IMR-90 (cell line): ENCODE results near the gene SLC9A9. TPM values are rescaled to one million over a fixed set of nuclear protein-coding genes. Genes with fewer than 3 reads are reported as not detected.

Experiments
- ATAC-seq: fragments of 200-7000 bp; cut with Tn5 transposase; 2 replicates; pipeline ENCODE4 v1.9.1; 2020; ENCODE audit warnings: low read depth, mild to moderate bottlenecking, moderate library complexity
- BruUV-seq: library from RNA; stranded (reverse); fragments of 400-500 nt; replicated peaks from 2 replicates; lab custom pipeline; 2021; lab: Mats Ljungman, UMichigan
- CTCF ChIA-PET: fragments of 300-600 bp; formaldehyde crosslinking; extraction: SDS; loops from one replicate; lab custom pipeline; 2021; ENCODE audit warnings: antibody characterized with exemption; lab: Yijun Ruan, JAX
- POLR2A ChIA-PET: fragments of 300-600 bp; sonication (Branson Sonifier 250); formaldehyde crosslinking; loops from one replicate; lab custom pipeline; 2022; ENCODE audit warnings: antibody characterized with exemption; ENCODE audit not compliant: unreplicated experiment; lab: Charles Lee
- DNase-seq: peaks from one replicate; pipeline ENCODE4 v3.0.0; 2013
- H2AFZ ChIP-seq: replicated peaks from 2 replicates; pipeline ENCODE3; 2013; ENCODE audit warnings: low read length, mild to moderate bottlenecking; ENCODE audit not compliant: poor library complexity
- H2AK5ac ChIP-seq: 2 replicates; pipeline ENCODE4 v1.6.1; 2013; ENCODE audit warnings: low read depth, low read length, inconsistent platforms
- H2AK9ac ChIP-seq: replicated peaks from 2 replicates; pipeline ENCODE3; 2013; ENCODE audit warnings: mild to moderate bottlenecking, low read depth, low read length, moderate library complexity; ENCODE audit not compliant: poor library complexity
- H2BK120ac ChIP-seq: 2 replicates; pipeline ENCODE4 v1.6.1; 2013; ENCODE audit warnings: low read depth, low read length, inconsistent platforms
- H2BK15ac ChIP-seq: 3 replicates; pipeline ENCODE4 v1.6.1; 2013; ENCODE audit warnings: low read depth, low read length, inconsistent platforms
- H2BK20ac ChIP-seq: 2 replicates; pipeline ENCODE4 v1.6.1; 2013; ENCODE audit warnings: low read depth, mild to moderate bottlenecking, inconsistent platforms, low read length, moderate library complexity
- H2BK5ac ChIP-seq: 2 replicates; pipeline ENCODE4 v1.6.1; 2013; ENCODE audit warnings: mild to moderate bottlenecking, low read depth, low read length, inconsistent platforms; ENCODE audit not compliant: poor library complexity, severe bottlenecking
- H3K14ac ChIP-seq: replicated peaks from 2 replicates; pipeline ENCODE4 v1.6.1; 2013; ENCODE audit warnings: low read depth, low read length, inconsistent platforms
- H3K18ac ChIP-seq: 2 replicates; pipeline ENCODE4 v1.6.1; 2013; ENCODE audit warnings: low read depth, low read length, control low read depth
- H3K23ac ChIP-seq: 2 replicates; pipeline ENCODE4 v1.6.1; 2013; ENCODE audit warnings: low read depth, low read length, inconsistent platforms
- H3K27ac ChIP-seq: 2 replicates; pipeline ENCODE4 v1.5.1; 2013; ENCODE audit warnings: mild to moderate bottlenecking, control low read depth, low read length; ENCODE audit not compliant: insufficient read depth
- H3K27me3 ChIP-seq: 2 replicates; pipeline ENCODE4 v1.6.1; 2013; ENCODE audit warnings: low read length; ENCODE audit not compliant: control insufficient read depth, insufficient read depth
- H3K36me3 ChIP-seq: 2 replicates; pipeline ENCODE4 v1.6.1; 2013; ENCODE audit warnings: low read length, mixed read lengths; ENCODE audit not compliant: control insufficient read depth, insufficient read depth
- H3K4ac ChIP-seq: 2 replicates; pipeline ENCODE4 v1.6.1; 2013; ENCODE audit warnings: low read depth, low read length, inconsistent platforms
- H3K4me1 ChIP-seq: 2 replicates; pipeline ENCODE4 v1.6.1; 2013; ENCODE audit warnings: low read length, mixed read lengths; ENCODE audit not compliant: control insufficient read depth, insufficient read depth
- H3K4me2 ChIP-seq: 2 replicates; pipeline ENCODE4 v1.6.1; 2013; ENCODE audit warnings: low read depth, mild to moderate bottlenecking, control low read depth, low read length, moderate library complexity
- H3K4me3 ChIP-seq: 2 replicates; pipeline ENCODE4 v1.5.1; 2013; ENCODE audit warnings: low read depth, mild to moderate bottlenecking, control low read depth, low read length, moderate library complexity; ENCODE audit not compliant: insufficient read depth
- H3K56ac ChIP-seq: 2 replicates; pipeline ENCODE4 v1.6.1; 2013; ENCODE audit warnings: low read length, inconsistent platforms; ENCODE audit not compliant: insufficient read depth; ENCODE audit errors: extremely low read depth
- H3K79me1 ChIP-seq, 2 experiments: 2 replicates each; pipeline ENCODE4 v1.6.1; 2013; ENCODE audit warnings: low read length in 2 of 2, inconsistent platforms in 1 of 2, low read depth in 1 of 2
- H3K9ac ChIP-seq: 2 replicates; pipeline ENCODE4 v1.6.1; 2013; ENCODE audit warnings: low read depth, low read length, control low read depth
- H3K9me1 ChIP-seq: 2 replicates; pipeline ENCODE4 v1.6.1; 2013; ENCODE audit warnings: low read length, inconsistent platforms; ENCODE audit not compliant: insufficient read depth
- H3K9me3 ChIP-seq: 2 replicates; pipeline ENCODE4 v1.6.1; 2013; ENCODE audit warnings: low read length; ENCODE audit not compliant: control insufficient read depth, insufficient read depth
- H4K20me1 ChIP-seq: 2 replicates; pipeline ENCODE4 v1.6.1; 2013; ENCODE audit warnings: low read length, inconsistent platforms; ENCODE audit not compliant: insufficient read depth
- H4K5ac ChIP-seq: 2 replicates; pipeline ENCODE4 v1.6.1; 2013; ENCODE audit warnings: mild to moderate bottlenecking, low read depth, low read length, control low read depth
- H4K8ac ChIP-seq, 2 experiments: 2 replicates each; pipeline ENCODE4 v1.6.1; 2013; ENCODE audit warnings: low read depth in 2 of 2, low read length in 2 of 2, control low read depth in 1 of 2, inconsistent platforms in 1 of 2
- H4K91ac ChIP-seq: 2 replicates; pipeline ENCODE4 v1.6.1; 2013; ENCODE audit warnings: low read depth, low read length, inconsistent platforms; ENCODE audit not compliant: insufficient read depth
- BHLHE40 ChIP-seq: fragments of 150-350 bp; IDR thresholded peaks from 2 replicates; pipeline ENCODE4 v1.6.1; 2016; ENCODE audit warnings: mild to moderate bottlenecking, low read depth, low read length
- CEBPB ChIP-seq: IDR thresholded peaks from 2 replicates; pipeline ENCODE4 v1.6.1; 2012; ENCODE audit warnings: low read depth, low read length, improper control_type of control experiment
- CHD1 ChIP-seq: IDR thresholded peaks from 2 replicates; pipeline ENCODE4 v1.6.1; 2012; ENCODE audit warnings: low read depth, low read length, improper control_type of control experiment
- FOS ChIP-seq: fragments of 150-350 bp; IDR thresholded peaks from 2 replicates; pipeline ENCODE4 v1.6.1; 2016; ENCODE audit warnings: low read depth, low read length
- MAFK ChIP-seq: IDR thresholded peaks from 2 replicates; pipeline ENCODE4 v1.6.1; 2012; ENCODE audit warnings: low read depth, low read length, improper control_type of control experiment
- MXI1 ChIP-seq: IDR thresholded peaks from 2 replicates; pipeline ENCODE4 v1.6.1; 2012; ENCODE audit warnings: low read depth, mild to moderate bottlenecking, low read length, moderate library complexity, borderline replicate concordance
- NFE2L2 ChIP-seq: fragments of 150-350 bp; IDR thresholded peaks from 2 replicates; pipeline ENCODE4 v1.6.1; 2016; ENCODE audit warnings: low read depth, mild to moderate bottlenecking, low read length
- POLR2A ChIP-seq: IDR thresholded peaks from 2 replicates; pipeline ENCODE4 v1.6.1; 2012; ENCODE audit warnings: mild to moderate bottlenecking, low read depth, low read length
- RAD21 ChIP-seq: IDR thresholded peaks from 2 replicates; pipeline ENCODE4 v1.6.1; 2012; ENCODE audit warnings: low read length, improper control_type of control experiment
- RCOR1 ChIP-seq: IDR thresholded peaks from 2 replicates; pipeline ENCODE4 v1.6.1; 2012; ENCODE audit warnings: mild to moderate bottlenecking, low read length, improper control_type of control experiment; ENCODE audit not compliant: insufficient replicate concordance
- RFX5 ChIP-seq: IDR thresholded peaks from 2 replicates; pipeline ENCODE4 v1.8.0; 2012; ENCODE audit warnings: low read depth, mild to moderate bottlenecking, low read length, moderate library complexity
- SMC3 ChIP-seq: fragments of 150-350 bp; IDR thresholded peaks from 2 replicates; pipeline ENCODE4 v1.6.1; 2016; ENCODE audit warnings: low read depth, mild to moderate bottlenecking, antibody characterized with exemption, low read length, moderate library complexity
- WGBS, 2 experiments: methylation state at CpG; one replicate each; pipeline versions ENCODE4 v1.1.5 to v1.1.7; 2013; ENCODE audit warnings: missing lambda C conversion rate in 2 of 2; ENCODE audit not compliant: insufficient read length in 1 of 2; ENCODE audit errors: extremely low coverage in 2 of 2; 5-methylcytosine and 5-hydroxymethylcytosine counted together
- dilution Hi-C: fragments of 300-500 bp; cut with HindIII; formaldehyde crosslinking; loops from one replicate; pipeline ENCODE4 v1.14.3; 2018; ENCODE audit warnings: low sequenced_read_pairs; ENCODE audit not compliant: unreplicated experiment
- in situ Hi-C: fragments of 300-500 bp; cut with MboI; formaldehyde crosslinking; loops from 3 replicates; pipeline ENCODE4 v1.14.3; 2019; ENCODE audit warnings: low sequenced_read_pairs, inconsistent platforms, mixed read lengths
- intact Hi-C: fragments of 100-400 bp; cut with micrococcal nuclease; formaldehyde crosslinking; loops from 2 replicates; pipeline ENCODE4 v1.10.0; 2022
- polyA plus RNA-seq, 3 experiments: library from polyadenylated mRNA; depleted of rRNA; stranded (reverse); fragments of >200 nt; gene quantifications; 2 replicates each; pipeline ENCODE4 v1.2.3, GENCODE V29; 2012; ENCODE audit warnings: low replicate concordance in 1 of 3
- total RNA-seq: library from RNA; depleted of rRNA; stranded (reverse); fragments of >200 nt; gene quantifications from 2 replicates; pipeline ENCODE4 v1.2.3, GENCODE V29; 2012
- TF ChIP-seq, protein P1 (sequence below): conservative IDR thresholded peaks from 2 replicates; pipeline ENCODE4 v1.5.1; 2012; ENCODE audit warnings: mild to moderate bottlenecking, low read depth, low read length, improper control_type of control experiment
- TF ChIP-seq, protein P2 (sequence below): fragments of 150-350 bp; IDR thresholded peaks from 2 replicates; pipeline ENCODE4 v1.6.1; 2016; ENCODE audit warnings: low read depth, mild to moderate bottlenecking, low read length, moderate library complexity, borderline replicate concordance
- TF ChIP-seq, protein P3 (sequence below): fragments of 150-350 bp; IDR thresholded peaks from 2 replicates; pipeline ENCODE4 v1.6.1; 2017; ENCODE audit warnings: mild to moderate bottlenecking, antibody characterized with exemption, low read length, low read depth

Gene SLC9A9
- total and polyA plus RNA-seq, 2 of the 4 experiments (the other 2 are of a cell fraction), result 1.4 to 2.3 TPM

DNA sequence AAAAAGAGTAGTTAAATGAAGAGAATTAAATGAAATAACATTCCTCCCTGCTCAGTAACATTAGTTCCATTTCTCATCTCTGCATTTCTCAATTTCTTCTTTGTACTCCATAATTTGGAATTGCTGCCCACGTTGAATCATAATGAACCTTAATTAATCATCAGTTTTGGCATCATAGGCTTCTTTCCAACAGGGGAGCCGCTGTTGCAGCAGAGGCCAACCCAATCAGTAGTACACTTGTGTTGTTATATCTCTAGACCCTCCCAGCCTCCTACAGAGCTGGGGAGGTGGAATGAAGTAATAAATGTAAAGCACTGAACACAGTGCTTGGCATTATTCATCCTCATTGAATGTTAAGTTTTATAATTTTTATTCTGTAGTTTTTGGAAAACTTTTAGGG lies 488.0 kb downstream of the SLC9A9 start:
- no peak overlapping the region for H3K4me3 ChIP-seq
- no peak overlapping the region for H3K9ac ChIP-seq
- no peak overlapping the region for H2BK20ac ChIP-seq
- H2BK15ac ChIP-seq, result no peak overlapping the region
- ATAC-seq (no peak), DNase-seq (no peak)
- TF ChIP-seq BHLHE40 (no peak), CHD1 (no peak), RCOR1 (no peak), MXI1 (no peak), RFX5 (no peak), NFE2L2 (no peak), MAFK (no peak), SMC3 (no peak), FOS (no peak), POLR2A (no peak), RAD21 (no peak), CEBPB (no peak)
- TF ChIP-seq, protein P1, sequence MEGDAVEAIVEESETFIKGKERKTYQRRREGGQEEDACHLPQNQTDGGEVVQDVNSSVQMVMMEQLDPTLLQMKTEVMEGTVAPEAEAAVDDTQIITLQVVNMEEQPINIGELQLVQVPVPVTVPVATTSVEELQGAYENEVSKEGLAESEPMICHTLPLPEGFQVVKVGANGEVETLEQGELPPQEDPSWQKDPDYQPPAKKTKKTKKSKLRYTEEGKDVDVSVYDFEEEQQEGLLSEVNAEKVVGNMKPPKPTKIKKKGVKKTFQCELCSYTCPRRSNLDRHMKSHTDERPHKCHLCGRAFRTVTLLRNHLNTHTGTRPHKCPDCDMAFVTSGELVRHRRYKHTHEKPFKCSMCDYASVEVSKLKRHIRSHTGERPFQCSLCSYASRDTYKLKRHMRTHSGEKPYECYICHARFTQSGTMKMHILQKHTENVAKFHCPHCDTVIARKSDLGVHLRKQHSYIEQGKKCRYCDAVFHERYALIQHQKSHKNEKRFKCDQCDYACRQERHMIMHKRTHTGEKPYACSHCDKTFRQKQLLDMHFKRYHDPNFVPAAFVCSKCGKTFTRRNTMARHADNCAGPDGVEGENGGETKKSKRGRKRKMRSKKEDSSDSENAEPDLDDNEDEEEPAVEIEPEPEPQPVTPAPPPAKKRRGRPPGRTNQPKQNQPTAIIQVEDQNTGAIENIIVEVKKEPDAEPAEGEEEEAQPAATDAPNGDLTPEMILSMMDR, result no peak
- TF ChIP-seq, protein P2, sequence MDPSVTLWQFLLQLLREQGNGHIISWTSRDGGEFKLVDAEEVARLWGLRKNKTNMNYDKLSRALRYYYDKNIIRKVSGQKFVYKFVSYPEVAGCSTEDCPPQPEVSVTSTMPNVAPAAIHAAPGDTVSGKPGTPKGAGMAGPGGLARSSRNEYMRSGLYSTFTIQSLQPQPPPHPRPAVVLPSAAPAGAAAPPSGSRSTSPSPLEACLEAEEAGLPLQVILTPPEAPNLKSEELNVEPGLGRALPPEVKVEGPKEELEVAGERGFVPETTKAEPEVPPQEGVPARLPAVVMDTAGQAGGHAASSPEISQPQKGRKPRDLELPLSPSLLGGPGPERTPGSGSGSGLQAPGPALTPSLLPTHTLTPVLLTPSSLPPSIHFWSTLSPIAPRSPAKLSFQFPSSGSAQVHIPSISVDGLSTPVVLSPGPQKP, result no peak
- TF ChIP-seq, protein P3, sequence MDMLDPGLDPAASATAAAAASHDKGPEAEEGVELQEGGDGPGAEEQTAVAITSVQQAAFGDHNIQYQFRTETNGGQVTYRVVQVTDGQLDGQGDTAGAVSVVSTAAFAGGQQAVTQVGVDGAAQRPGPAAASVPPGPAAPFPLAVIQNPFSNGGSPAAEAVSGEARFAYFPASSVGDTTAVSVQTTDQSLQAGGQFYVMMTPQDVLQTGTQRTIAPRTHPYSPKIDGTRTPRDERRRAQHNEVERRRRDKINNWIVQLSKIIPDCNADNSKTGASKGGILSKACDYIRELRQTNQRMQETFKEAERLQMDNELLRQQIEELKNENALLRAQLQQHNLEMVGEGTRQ, result no peak
- no peaks in the 10 kb centered on the region for H3K9me1 ChIP-seq
- H3K27ac ChIP-seq, result no peak overlapping the region
- H4K20me1 ChIP-seq, result no peaks in the 10 kb centered on the region
- CTCF ChIA-PET, result no interaction called here
- H3K4ac ChIP-seq, result no peak overlapping the region
- no peak overlapping the region for H4K5ac ChIP-seq
- H3K14ac ChIP-seq, result no peak overlapping the region
- dilution Hi-C loops (no loop called here), in situ Hi-C loops (no loop called here), intact Hi-C loops (no loop called here)
- H3K56ac ChIP-seq, result no peak overlapping the region
- no peak overlapping the region for H3K18ac ChIP-seq
- H2AK9ac ChIP-seq, result no peak overlapping the region
- no peak overlapping the region for H3K23ac ChIP-seq
- no peak overlapping the region for H4K8ac ChIP-seq
- H4K91ac ChIP-seq, result no peak overlapping the region
- no peak overlapping the region for H2BK120ac ChIP-seq
- H3K4me1 ChIP-seq, result no peaks in the 10 kb centered on the region
- no peak overlapping the region for H2AFZ ChIP-seq
- H3K36me3 ChIP-seq, result no peaks in the 10 kb centered on the region
- H2BK5ac ChIP-seq, result no peak overlapping the region
- no CpG with 5 or more reads among the region's 2 CpGs for WGBS, 2 experiments
- no peak overlapping the region for H3K4me2 ChIP-seq
- no peaks in the 10 kb centered on the region for H3K9me3 ChIP-seq
- POLR2A ChIA-PET, result no interaction called here
- BruUV-seq, result no TSS peak
- H2AK5ac ChIP-seq, result no peak overlapping the region
- no peaks in the 10 kb centered on the region for H3K27me3 ChIP-seq
- H3K79me1 ChIP-seq, result no peaks in the 10 kb centered on the region
